Stimulated activated naive CD4-positive, alpha-beta T cell (primary cell): ENCODE measurements around the gene IFNAR1.
"Not testable (repeated sequence)": the region's sequence is repeated elsewhere in the genome, so short reads cannot be mapped to it uniquely, and the experiment has no call there.

ENCODE experiments used
- DNase-seq, 6 experiments: peaks; one replicate each; lab custom pipeline; 2025; lab: John Stamatoyannopoulos, UW

IFNAR1 gene

DNA sequence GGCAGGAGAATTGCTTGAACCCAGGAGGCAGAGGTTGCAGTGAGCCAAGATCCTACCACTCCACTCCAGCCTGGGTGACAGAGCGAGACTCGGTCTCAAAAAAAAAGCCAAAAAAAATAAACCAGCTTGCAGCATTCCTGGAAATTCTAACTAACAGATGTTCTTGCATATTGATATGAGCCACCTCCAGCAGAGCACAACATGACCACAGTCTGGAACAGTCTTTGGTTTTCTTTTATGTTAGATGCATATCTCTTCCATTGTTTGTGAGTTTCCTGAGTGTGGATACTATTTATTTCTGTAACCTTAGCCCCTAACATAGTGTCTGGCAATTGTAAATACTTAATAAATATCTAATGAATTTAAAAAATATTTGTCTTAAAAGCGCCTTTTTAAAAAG, 23.9 kb downstream of the IFNAR1 start:
- no peak for DNase-seq

DNA sequence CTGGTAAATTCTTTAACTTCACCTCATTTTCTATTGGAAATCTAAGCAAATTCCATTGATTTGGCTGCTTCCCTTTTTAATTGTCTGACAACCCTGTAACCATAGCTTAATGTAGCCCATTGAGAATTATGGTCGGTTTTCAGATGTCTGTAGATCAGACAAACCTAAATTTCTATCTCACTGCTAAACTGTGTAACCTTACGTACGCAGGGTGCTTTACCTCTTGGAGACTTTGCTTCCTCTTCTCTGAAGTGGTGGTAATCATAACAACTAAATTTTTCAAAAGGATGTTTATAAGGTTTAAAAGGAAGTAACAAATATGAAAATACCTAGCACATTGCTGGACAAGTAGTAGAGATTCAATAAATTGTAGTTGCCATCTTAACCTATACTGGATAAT, 25.9 kb downstream of the IFNAR1 start:
- DNase-seq, result peak in 3 of 6 experiments; percentile 50 to 58 (median 53)

DNA sequence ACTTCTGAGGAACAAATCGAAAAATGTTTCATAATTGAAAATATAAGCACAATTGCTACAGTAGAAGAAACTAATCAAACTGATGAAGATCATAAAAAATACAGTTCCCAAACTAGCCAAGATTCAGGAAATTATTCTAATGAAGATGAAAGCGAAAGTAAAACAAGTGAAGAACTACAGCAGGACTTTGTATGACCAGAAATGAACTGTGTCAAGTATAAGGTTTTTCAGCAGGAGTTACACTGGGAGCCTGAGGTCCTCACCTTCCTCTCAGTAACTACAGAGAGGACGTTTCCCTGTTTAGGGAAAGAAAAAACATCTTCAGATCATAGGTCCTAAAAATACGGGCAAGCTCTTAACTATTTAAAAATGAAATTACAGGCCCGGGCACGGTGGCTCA, 30.6 kb downstream of the IFNAR1 start:
- DNase-seq, result no peak

DNA sequence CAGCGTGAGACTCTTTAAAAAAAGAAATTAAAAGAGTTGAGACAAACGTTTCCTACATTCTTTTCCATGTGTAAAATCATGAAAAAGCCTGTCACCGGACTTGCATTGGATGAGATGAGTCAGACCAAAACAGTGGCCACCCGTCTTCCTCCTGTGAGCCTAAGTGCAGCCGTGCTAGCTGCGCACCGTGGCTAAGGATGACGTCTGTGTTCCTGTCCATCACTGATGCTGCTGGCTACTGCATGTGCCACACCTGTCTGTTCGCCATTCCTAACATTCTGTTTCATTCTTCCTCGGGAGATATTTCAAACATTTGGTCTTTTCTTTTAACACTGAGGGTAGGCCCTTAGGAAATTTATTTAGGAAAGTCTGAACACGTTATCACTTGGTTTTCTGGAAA, 31.2 kb downstream of the IFNAR1 start:
- no peak for DNase-seq

DNA sequence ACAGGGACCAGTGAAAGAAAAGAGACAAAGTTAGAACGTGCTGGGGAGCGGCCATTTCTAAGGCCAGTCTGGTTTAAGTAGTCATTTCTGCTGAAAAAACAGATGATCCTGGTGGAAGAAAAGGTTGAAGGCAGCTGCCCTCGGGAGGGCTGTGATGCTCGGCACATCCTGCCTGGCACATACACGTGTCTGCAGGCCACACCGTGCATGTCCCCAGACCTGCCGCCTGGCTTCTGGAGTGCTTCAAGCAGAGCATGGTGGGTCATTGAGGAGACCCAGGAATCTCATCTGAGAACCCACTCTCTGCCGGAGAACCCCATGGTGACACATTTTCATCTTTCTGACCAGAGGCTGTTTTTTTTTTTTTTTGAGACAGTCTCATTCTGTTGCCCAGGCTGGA, 32.4 kb downstream of the IFNAR1 start:
- DNase-seq, result no peak

DNA sequence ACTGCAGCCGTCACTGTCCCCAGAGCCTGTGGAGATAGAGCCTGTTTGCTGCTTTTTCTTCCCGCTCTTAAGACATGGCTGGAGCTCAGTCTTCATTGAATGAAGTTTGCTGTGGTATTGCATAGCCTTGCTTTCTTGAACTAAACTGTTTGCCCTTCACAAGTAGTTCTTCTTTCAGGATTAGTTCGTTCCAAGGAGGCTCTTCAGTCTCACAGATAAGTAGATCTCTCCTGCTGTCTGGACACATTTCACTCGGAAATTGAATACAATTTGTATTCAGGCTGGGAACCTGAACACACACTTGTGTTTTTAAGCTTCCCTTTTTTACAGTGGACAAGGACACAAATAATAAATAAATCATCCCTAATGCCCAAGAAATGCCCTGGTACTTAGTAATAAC, 34.7 kb downstream of the IFNAR1 start:
- DNase-seq, result no peak

DNA sequence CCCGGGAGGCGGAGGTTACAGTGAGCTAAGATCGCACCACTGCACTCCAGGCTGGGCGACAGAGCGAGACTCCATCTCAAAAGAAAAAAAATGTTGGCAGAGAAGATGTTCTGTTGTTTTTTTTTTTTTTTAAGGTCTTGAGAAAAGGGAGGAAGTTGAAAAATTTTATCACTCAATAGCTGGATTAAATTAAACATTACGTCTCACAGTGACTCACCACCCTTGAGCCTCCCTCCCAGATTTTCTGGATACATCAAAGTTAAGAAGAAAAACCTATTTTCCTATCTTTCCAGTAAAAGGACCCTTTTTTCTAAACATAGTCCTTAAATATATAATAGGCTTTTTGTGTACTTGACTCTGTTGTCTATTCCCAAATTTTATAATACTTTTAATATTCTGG, 35.5 kb downstream of the IFNAR1 start:
- DNase-seq, result no peak

DNA sequence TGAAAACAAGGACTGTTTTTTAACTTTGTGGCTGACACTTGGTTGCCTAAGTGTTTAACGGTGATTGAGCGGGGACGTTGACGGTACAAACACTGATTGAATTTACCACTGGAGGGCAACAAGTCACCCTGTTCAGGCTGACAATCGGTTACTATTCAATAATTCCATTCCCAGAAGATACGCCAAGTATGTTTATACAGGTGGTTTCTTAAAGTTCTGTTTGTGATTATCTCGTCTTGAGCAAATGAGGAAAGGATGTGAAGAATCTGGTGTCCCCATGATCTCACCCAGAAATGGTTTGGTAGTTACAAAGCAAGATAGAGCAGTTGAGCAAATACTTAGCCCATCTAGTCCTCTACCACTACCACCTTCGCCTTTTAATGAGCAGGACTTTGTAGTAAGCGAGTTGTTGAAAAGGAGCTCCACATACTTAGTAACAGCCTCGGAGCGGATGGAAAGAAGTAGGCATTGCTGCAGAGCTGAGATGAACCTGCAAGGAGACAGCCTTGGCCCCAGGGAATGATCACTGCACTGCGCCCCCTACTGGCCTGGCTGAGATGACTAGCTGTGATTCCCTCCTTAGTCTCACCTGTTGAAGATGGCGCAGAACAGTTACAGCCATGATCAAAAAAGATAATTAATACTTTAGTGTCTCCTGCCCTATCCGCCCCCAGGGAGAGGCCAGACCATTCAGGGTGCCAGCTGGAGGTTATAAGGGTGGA, 36.3 kb downstream of the IFNAR1 start:
- peak; percentile 72 to 90 (median 78) for DNase-seq

DNA sequence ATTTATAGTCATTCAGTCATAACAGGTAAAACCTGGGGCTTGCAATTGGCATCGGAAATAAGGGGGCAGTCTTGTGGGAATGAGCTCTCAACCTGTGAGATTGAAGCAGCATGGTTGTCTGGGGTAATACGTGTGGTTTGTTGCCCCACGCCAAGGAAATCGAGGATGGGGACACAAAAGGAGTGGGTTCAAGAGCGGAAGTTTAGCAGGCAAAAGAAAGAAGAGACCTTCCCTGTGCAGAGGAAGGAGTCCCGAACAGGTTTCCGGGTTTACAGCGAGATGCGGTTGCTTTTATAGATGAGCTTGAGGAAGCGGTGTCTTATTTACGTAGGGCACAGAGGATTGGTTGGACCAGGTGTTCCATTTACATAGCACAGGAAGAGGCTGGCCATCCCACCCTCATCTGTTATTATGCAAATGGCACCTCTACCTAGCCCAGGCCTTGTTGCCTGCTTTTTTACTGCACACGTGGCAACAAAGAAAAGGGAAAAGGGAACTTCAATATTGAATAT, 37.3 kb downstream of the IFNAR1 start:
- peak; percentile 54 to 90 (median 78) for DNase-seq

DNA sequence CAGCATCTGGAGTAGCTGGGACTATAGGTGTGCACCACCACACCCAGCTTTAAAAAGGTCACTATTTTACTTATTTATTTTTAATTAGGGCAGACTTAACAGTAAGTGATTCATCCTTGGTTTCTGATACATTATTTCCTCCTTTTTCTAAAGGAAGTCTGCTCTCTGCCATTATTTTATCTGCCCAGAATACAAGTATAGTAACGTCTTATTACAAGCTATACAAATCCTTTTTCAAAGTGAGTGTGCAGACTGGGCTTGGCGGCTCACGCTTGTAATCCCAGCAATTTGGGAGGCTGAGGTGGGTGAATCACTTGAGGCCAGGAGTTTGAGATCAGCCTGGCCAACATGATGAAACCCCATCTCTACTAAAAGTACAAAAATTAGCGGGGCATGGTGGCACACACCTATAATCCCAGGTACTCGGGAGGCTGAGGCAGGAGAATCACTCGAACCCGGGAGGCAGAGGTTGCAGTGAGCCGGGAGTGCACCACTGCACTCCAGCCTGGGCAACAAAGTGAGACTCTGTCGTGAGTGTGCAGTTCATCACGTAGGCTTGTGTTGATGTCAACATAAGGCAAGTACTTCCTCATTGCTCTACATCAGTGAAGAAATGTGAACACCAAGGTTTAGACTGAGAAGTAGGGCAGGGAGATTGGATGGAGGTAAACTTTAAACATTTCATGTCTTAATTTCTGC, 39.3 kb downstream of the IFNAR1 start:
- not testable (repeated sequence) for DNase-seq

DNA sequence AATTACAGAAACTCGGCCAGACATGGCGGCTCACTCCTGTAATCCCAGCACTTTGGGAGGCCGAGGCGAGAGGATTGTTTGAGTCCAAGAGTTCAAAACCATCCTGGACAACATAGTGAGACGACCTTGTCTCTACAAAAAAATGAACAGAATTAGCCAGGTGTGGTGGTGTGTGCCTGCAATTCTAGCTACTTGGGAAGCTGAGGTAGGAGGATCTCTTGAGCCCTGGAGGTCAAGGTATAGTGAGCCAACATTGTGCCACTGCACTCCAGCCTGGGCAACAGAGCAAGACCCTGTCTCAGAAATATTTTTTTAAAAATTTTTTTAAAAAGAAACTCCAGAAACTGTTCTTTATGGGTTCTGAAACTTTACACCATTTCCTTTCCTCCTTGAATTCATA, 40.1 kb downstream of the IFNAR1 start:
- no peak for DNase-seq

DNA sequence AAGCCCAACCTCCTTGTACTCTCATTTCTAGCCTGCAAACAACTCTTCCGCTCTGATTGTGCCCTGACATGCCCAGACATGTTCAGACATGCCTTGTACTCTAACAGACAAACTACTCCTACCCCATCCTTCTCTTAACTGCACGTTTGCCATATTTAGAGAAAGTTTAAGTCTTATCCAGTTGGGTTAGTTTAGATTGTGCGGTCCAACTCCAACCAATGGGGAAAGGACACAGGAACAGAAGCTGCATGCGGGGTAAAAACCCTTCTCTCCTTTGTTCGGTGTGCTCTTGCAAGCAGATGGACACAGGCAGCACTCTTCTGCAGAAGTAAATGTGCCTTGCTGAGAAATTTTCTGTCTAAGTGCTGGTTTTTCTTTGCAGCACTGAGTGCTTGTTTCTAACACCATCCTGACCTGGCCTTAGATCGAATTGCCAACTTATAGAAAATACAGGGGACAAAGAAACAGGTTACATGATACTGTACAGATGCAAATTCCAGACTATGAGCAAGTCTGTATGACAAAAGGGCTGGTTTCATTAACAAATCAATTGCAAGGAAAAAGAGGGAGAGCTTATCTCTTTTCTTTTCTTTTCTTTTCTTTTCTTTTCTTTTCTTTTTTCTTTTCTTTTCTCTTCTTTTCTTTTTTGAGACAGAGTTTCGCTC, 42.7 kb downstream of the IFNAR1 start:
- DNase-seq, result no peak

DNA sequence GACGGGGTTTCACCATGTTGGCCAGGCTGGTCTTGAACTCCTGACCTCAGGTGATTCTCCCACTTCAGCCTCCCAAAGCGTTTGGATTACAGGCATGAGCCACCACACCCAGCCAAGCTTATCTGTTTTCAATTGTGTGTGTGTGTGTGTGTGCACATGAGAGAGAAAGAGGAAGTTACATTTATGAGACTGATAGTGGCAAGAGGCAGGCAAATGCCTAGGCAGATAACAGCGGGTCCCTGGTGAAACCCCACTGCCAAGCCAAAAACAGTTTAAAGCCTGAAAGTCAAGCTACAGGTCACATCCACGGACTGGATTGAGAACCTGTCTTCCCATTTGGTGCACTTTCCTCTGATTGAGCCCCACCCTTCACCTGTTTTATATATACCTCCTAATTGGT, 43.4 kb downstream of the IFNAR1 start:
- no peak for DNase-seq

DNA sequence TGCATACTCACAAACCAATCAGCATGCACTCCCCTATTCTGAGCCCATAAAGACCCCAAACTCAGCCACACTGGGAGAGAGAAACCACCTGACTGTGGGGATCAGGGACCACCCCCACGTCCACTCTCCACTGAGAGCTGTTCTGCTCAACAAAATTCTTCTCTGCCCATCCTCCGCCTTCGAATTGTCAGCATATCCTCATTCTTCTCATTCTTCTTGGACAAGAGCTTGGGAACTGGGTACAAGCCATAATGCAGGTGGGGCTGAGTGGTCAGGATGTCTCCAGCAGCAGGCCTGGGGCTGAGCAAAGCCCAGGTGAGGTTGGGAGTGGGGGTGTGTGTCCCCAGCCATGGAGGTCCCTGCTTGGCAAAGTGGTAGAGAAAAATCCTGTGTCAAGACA, 43.8 kb downstream of the IFNAR1 start:
- no peak for DNase-seq

DNA sequence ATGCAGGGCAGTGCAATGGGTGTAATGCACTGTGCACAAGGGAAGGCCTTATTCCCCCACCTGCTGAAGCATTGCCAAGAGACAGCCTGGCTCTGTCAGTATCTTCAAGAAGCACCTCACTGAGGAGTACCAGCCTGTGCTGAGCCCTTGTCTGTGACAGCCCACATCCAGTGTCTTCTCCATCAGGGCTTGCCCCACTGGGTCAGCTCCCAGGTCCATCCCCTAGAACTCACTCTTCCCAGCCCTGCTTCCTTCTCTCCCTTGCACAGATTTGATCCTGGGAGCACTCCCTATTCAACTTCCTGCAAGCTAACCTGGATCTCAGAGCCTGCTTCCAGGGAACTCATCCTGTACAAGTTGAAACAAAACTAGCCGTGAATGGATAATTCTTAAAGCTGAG, 44.8 kb downstream of the IFNAR1 start:
- DNase-seq, result no peak

DNA sequence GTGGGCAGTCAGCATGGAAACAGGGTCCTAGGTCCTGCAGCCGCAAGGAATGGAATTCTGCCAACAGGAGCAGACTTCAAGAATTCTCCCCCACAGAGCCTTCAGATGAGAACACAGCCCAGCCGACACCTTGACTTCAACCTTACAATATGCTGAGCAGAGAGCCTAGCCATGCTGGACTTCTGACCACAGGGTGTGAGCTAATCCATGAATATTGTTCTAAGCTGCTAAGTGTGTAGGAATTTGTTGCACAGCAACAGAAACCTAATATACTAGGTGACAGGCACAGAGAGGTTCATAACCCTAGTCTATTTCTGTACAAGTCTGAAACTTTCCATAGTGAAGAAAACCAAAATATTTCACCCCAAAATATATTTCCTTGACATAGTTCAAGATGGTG, 45.5 kb downstream of the IFNAR1 start:
- no peak for DNase-seq

DNA sequence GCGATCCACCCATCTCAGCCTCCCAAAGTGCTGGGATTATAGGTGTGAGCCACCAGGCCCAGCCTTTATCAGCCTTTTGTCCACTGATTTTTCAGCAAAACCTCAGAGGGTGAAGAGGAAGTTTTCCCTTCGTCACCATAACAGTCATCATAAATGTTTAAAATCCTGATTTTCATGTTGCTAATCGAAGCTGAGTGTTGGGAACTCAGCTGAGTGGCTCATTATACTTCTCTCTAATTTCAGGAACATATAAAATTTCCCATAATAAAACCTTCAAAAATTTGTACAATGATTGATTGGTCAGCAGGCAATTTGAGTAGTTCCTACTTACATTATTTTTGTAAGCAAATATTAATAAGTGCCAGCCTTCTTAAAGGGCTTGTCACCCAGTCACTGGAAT, 46.6 kb downstream of the IFNAR1 start:
- DNase-seq, result no peak

DNA sequence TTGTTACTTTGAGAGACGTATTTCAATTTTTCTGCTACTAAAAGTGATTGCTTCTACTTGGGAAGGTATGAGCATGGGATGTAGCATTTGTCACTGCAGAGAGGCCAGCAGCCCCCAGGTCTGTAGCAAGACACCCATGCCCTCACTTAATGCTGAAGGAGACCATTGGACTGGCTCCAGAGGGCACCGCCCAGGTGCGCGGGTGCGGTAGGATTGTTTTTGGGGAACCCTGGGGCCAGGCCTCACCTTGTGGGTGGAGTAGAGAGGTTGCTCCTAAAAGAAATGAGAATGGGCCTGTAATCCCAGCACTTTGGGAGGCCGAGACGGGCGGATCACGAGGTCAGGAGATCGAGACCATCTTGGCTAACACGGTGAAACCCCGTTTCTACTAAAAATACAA, 47.8 kb downstream of the IFNAR1 start:
- no peak for DNase-seq

DNA sequence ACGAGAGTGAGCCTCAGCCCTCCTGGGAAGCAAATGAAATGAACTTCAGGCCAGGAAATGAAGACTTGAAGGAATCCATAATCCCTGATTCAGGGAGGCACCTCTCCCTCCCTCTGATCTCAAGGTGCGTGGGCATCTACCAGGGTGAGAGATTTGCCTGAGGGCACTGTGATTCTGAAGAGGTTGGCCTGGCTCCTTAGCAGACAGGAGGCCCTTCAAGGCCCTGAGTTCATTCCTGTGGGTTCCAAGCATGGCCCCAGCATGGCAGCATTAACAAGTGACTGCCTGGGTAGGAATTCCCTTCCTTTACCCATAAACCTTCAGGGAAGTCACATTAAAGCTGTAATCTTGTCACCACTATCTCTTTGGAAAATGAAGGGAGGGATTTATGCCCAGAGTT, 48.7 kb downstream of the IFNAR1 start:
- no peak for DNase-seq

DNA sequence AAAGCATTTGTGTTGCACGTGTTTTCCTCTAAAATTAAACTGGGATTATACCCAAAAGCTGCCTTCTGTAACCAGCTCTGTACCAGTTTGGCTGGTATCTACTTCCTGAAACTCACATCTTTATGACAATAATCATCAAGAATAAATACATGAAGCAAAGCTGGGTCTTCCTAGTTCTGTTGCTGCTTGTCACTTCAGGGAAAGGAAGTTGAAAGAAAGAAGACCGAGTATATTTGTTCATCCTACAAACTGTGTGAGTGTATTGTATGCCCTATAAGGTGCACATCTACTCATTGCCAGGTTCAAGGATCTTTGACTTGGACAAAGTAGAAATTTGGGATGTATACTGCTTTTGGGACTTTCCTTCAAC, 49.3 kb downstream of the IFNAR1 start:
- DNase-seq, result no peak

DNA sequence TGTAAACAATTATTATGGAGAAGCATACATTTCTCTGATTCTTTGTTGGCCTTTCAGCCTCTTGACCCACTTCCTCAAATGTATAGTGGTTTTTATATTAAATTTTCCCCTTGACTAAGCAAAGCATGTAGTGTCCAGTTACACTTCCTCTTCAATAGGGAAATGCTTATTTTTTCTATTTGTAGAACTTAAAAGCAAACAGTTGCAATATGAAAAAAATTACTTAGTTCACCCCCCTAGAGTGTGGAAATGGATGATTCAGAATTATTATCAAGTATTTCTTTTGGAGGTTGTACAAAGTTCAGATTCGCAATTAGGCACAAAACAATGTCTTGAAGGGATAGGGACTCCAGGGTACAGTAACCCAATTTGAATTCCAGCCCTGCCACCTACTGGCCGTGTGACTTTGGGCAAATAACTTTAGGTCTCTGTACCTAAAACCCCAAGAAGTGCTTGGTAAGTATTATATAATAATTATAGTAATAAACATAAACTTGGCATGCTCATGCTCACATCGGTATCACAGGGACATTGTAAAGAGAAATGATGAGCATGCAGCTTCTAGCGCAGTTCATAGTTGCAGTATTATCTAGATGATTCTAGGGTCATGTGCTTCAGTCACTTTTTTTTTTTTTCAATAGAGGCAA, 49.8 kb downstream of the IFNAR1 start:
- DNase-seq, result peak; percentile 9 to 60 (median 38)

DNA sequence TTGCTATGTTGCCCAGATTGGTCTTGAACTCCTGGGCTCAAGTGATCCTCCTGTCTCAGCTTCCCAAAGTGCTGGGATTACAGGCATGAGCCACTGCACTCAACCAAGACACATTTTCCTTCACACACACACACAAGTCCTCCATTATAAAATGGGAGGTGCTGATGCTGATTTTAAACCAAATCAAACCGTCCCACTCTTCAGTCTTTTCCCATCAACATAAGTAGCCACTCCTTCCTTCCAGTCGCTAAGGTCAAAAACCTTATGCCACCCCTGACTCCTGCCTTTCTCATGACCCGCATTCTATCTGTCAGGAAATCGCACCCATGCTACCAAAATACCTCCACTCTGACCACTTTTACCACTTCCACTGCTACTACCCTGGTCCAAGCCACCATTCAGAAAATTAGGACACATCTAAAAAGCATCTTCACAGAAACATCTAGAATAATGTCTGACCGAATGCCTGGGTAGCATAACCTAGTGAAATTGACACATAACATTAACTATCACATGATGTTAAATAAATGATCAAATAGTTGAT, 50.4 kb downstream of the IFNAR1 start:
- DNase-seq, result no peak
